HG03025 (cell line): Measurements from ENCODE around the gene SLAMF1.
"Not testable (repeated sequence)": the region's sequence is repeated elsewhere in the genome, so short reads cannot be mapped to it uniquely, and the experiment has no call there.

Experiments used
- ATAC-seq: cut with Tn5 transposase; IDR thresholded peaks from one replicate; pipeline ENCODE4 v1.9.1; 2021; ENCODE audit warnings: mild to moderate bottlenecking, moderate library complexity; ENCODE audit not compliant: unreplicated experiment, low FRiP score

SLAMF1 gene, protein sequence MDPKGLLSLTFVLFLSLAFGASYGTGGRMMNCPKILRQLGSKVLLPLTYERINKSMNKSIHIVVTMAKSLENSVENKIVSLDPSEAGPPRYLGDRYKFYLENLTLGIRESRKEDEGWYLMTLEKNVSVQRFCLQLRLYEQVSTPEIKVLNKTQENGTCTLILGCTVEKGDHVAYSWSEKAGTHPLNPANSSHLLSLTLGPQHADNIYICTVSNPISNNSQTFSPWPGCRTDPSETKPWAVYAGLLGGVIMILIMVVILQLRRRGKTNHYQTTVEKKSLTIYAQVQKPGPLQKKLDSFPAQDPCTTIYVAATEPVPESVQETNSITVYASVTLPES

DNA sequence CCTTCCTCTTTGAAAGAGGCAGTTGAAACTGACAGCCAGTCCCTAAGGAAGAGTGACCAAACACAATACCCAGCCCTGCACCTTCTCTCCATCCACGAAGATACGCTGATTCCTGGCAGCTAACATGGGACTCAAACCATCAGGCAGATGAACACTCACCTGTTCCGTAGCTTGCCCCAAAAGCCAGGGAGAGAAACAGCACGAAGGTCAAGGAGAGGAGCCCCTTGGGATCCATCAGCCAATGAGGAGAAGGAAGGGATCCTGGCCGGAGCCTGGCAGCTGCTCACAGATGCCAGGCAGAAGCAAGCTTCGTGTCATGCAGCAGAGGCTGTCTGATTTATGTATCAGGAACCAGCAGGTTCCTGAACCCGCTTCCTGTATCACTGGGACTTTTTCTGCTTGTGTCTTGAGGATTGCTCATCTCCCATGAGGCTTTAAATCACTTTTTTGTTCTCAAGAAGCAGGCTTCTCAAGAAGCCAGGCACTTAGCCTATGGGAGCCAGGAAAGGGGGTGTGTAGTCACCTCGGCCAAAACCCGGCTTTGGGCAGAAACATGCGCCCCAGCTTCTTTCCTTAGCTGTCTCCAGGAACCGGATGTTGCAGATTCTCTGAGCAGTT lies at the start of gene SLAMF1:
Gene SLAMF1, minus strand, starts transcription at position 334 of the 618 bp plus-strand sequence. Its CDS starts 99 bp downstream, at position 235.
- ATAC-seq: no peak

DNA sequence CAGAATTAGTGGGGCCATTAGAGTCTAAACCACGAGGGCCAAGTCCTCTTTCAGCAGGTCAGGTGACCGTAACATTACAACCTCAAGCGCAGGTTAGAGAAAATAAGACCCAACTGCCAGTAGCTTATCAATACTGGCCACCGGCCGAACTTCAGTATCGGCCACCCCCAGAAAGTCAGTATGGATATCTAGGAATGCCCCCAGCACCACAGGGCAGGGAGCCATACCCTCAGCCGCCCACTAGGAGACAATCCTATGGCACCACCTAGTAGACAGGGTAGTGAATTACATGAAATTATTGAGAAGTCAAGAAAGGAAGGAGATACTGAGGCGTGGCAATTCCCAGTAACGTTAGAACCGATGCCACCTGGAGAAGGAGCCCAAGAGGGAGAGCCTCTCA lies 45.5 kb upstream of the SLAMF1 start:
- not testable (repeated sequence) for ATAC-seq

DNA sequence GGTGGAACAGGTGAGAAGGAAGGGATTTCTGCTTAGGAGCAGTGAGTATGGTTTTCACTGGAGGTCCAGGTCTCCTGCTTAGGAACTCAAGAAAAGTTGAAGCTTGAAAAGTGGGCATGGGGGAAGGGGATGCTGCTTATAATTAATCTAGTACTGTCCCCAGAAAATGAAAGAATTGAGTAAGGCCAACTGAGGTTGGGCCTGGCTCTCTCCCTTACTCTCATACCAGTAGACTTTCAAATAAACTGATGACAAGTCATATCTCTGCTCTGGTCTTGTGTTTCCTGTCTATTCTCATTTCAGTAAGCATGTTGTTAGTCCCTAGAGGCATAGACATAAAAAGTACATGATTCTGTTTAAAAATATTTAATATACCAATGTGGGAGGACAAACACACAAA lies 38.4 kb upstream of the SLAMF1 start:
- ATAC-seq: no peak

DNA sequence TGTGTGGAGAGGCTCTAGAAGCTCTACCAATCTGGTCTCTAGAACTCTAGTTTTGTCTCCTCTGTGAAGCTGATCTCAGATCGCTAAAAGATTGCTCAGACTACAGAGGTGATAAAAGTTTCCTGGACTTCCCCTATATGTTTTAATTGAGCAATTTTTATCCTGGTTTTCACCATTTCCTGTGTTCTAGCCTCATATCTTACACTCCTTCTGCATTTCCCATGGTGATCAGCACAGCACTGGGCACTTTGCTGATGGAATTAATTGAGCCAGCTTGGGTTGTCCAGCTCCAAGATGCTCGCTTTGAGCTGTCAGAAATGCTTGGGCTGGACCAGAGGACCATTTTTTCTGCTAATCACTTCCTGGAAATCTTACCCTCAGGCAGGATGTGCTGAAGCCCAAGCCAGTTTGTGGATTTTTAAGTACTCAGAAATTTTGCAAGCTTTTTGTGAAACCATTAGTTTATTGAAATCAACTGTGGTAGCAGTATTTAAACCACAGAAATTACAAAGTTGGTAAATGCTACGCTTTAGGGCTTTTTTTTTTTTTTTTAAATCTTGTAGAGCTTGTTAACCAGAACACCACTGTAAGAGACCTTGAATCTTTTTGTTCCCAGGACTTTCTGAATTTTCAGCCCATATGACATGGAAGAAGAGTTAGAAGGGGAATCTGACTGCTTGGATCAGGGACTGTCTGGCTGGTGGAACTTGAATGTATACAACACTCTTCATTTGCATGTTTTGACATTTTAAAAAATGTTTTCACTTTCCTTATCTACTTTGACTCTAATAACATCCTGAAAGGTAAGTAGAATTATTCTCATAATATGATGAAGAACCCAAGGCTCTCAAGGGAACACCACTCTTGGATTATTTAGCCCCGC lies 36.4 kb upstream of the SLAMF1 start:
- no peak for ATAC-seq

DNA sequence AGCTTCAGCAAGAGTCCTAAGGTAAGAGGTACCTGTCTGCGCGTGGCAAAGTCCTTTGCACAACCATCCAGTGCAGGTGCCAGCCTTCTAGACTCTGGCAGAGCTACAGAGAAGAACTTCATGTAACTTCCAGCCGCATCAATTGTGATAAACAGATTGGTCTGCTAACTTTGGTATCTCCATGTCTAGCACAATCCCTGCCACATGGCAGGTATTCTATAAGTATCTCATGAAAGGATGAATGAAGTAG lies 35.0 kb upstream of the SLAMF1 start:
- ATAC-seq: no peak

DNA sequence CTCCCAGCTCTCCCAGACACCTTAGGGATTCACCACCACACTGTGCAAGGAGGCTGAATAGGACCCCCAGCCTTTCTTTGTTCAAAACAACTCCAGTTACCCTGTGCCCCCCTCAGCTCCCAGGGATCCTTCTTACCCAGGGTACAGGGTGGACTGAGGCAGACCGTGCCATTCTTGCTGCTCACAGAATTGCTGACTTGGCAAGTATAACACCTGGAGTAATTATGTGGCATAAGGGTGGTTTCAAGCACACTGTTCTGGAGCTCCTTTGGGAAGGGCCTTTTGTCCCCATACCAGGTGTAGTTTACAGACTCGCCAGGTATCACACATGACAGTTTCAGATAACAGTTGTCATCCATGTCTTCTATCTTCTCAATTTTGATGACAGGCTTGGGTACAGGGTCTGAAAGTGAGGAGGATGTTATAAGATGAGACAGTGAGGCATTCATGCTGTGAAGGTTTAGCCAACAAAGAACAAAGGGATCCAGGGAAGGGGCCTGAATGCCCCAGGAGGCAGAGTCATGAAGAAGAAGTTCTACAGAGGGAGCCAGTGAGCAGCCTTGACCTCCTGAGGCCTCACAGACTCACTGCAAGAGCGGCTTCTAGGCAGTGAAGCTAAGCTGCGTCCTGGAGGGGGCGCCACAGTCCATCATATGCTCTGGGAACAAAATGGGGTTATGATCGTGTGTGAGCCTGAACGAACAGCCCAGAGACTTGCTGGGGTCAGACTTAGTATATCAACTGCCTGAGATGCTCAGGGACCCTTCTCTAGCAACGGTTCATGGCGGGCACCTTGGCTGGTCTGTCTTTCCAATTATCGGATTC lies 34.4 kb upstream of the SLAMF1 start:
- no peak for ATAC-seq

DNA sequence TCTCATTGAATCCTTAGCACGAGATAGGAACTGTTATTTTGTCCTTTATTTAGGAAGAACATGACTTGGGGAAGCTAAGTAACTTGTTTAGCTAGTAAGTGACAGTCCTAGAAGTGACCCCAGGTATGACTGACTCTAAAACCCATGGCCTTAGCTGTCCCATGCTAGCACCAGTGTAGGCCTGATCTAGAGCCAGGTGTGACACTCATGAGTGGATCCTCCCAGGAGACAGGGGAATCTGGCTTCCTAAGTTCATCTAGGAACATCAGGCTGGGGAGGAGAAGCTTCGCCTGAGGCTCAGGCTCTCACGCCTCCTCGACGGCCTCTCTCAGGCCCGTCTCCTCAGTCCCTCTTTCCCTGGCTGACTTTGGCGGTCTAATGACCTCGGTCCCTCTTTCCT lies 33.6 kb upstream of the SLAMF1 start:
- no peak for ATAC-seq

DNA sequence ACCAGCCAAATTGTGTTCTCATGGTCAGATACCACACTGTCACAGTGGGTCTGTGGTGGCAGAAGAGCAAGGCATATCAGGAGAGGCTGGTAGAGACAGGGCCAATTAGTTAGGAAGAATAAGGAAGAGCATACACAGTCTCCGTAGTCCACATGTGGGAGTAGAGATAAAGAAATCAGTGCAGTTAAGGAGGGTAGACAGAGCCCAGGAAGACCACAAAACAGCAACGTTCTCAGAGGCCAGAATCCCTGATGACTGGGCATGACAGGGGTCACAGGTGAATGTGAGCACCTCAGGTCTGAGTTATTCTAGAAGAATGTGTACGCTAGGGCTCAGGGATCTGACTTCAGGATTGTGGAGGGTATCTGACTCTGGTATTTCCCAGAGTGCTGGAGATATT lies 33.0 kb upstream of the SLAMF1 start:
- ATAC-seq: no peak

DNA sequence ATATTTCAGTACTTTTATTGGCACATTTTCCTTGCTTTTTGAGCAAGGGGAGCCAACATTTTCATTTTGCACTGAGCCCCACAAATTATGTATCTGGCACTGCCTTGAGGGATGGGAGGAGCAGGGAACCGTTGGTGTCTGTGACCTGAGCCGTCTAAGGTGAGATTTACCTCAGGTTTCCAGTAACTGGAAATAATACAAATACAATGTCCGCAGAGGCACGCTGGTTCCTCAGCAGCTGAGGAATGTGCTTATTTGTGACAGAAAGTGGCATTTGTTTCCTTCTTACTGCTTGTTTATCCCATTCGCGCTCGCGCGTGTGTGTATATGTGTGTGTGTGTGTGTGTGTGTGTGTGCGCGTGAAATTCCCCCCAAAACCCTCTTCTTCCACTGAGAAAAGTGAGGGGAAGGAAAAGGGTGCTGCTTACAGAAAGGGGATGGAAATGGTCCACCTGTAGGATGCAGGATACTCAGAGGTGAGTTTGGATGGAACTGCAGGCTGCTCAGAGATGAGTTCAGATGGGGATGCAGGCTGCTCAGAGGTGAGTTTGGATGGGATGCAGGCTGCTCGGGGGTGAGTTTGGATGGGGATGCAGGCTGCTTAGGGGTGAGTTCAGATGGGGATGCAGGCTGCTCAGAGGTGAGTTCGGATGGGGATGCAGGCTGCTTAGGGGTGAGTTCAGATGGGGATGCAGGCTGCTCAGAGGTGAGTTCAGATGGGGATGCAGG lies 30.2 kb upstream of the SLAMF1 start:
- no peak for ATAC-seq

DNA sequence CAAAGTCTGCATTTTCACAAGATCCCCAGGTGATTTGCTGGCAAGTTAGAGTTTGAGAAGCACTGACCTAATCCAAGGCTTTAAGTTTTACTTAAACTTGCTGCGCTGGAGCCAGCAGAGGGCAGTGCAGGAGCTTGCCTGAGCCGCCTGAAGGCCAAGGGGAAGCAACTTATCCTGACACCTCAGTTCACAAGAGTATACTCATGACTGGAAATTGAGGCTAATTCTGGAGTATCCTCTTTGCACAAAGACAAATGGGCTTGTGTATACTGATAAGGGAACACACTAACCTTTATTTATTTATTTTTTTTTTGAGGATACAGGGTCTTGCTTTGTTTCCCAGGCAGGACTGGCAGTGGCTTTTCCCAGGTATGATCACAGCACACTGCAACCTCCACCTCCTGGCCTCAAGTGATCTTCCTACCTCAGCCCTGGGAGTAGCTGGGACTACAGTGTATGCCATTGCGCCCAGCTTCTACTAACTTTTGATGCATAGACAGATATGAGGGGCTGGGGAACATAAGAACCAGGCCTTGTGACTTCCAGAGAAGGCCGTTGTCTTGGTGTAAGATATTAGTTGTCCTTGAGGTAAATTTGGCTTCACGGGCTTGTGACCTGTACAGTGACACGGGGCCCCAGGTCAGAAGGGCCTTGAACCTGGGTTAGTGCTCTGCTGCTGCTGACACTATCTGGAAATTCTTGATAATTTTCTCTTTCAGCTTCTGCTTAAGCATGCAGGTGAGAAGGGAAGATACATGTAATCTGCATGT lies 29.0 kb upstream of the SLAMF1 start:
- no peak for ATAC-seq

DNA sequence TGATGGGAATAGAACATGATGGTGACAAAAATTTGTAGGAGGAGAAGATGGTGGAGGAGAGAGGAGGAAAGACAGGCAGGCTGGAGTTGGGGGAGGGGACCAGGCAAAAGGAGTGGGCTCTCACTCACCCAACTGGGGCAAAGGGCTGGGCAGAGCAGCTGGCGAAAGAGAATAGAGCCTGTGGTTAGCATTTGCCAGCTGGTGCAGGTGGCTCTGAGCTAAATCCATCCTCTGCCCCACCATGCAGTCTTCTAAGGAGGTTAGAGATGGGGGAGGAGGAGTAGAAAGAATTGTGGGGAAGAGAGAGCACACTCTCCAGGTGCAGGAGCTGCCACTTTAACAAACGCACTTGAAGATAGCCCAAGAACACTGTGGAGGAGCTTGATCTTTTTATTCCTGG lies 27.6 kb upstream of the SLAMF1 start:
- ATAC-seq: no peak

DNA sequence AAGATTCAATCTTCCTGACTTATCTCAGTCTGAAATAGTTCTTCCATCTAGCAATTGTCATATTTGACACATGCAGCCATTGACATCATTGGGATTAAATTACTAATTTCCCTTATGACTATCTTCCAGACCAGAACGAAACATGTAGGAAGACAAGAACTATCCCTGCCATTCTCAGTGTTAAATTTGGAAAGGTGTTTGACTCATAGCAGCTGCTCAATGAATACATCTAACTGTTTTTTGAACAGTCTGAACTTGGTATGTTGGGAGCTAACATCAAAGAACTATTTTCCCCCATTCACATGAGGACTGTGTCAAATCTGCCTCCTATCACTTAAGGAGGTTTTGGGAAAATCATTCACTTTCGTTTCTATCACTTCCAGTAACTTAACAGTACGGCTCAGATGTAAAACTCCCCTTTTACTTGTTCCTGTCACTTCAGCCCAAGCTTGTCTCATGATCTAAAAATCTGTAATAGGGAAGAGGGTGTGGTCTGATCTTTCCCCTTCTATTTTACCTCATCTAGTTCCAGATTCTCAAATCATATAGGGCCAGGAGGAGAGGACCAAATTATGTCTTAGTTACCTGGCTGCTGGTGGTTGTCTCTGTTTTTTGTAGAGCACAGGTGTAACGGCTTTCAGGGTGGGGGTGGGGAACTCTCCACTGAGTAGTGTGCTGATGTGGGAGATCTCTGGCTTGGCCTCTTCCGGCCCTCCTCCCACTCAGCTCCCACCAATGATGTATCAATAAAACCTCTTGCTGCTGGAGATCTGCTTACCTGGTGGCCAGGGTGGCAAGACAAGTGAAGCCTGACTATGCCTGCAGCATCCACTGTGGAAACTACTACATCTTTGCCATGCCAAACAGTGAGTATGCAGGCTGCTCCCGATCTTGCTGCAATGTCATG lies 26.2 kb upstream of the SLAMF1 start:
- ATAC-seq: no peak

DNA sequence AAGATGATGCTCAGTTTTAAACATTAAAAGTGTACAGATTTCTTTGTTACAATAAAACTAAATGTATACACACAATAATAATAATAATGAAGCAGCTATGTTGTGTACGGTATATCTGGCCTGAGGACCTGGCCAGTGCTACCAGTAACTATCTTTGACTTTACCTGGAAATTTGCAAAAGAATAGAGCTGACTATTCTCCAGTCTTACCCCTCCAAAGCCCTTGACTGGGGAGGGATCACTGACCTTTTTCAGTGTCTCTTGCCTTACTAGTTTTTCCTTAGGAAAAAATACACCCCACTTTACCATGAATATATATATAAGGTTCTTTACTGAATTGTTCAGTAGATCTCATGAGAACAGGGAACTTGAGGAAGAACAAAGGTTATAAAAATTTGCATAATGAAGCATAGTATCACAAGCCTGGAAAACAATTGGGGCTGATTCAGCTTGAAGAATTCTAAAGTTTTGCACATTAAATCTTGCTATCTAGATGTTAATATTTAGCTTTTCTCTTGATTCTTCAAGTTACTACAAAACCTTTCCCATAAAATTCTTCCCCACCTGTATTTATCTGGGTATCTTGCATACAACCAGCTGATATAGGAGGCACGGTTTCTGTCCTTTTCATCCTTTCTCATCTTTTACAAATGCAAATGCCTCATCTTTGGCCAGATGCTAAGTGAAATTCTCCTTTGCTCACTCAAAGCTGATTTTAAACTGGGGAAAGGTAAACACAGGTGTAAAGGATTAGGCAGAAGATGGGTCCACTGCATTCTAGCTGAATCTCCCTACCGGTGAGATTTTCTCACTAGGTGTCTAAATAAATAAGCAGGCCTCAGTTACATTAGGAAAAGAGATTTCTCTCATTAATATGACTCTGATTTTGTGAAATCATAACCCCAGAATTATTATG lies 25.0 kb upstream of the SLAMF1 start:
- ATAC-seq: no peak

DNA sequence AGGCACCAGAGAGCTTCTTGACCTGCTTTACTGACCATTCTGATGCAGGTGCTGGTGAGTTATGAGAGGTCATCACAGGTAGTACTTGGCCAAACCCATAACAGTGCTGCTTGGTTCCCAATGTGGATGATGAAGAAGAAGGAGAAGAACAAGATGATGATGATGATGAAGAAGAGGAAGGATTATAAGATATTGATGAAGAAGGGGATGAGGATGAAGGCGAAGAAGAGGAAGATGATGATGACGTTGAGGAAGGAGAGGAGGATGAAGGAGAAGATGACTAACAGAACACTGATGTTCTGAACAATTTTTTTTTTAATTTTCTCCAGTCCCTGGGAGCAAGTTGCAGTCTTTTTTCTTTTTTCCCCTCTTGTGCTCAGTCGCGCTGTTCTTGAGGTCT lies 23.9 kb upstream of the SLAMF1 start:
- no peak for ATAC-seq

DNA sequence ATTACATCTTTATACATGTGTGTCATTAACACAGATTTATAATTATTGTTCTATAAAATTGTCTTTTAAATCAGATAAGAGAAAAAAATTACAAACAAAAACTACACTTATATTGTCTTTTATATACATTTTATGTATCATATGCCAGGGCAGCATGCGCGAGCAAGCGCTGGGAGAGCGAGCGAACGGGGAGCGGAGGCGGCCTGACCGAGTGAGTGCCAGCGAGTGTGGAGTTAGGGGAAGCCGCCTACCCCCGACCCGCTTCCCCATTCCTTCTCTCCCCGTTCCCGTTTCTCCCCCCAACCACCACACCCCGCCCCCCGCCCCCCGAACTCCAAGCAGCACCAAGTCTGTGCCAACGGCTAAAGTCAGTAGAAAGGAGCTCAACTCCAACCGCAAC lies 23.0 kb upstream of the SLAMF1 start:
- no peak for ATAC-seq

DNA sequence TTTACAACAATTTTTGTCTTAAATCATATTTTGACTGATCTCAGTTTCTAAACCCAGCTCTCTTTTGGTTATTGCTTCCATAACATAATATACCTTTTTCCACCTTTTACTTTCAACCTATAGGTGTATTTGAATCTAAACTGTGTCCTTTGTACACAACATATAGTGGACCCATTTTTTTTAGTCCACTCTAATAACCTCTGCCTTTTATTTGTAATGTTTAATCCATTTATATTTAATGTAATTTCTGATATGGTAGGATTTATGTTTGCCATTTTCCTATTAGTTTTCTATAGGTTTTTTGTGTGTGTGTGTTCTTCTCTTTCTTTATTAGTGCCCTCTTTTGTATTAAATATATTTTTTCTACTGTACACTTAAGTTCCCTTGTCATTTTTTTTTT lies 22.4 kb upstream of the SLAMF1 start:
- no peak for ATAC-seq

DNA sequence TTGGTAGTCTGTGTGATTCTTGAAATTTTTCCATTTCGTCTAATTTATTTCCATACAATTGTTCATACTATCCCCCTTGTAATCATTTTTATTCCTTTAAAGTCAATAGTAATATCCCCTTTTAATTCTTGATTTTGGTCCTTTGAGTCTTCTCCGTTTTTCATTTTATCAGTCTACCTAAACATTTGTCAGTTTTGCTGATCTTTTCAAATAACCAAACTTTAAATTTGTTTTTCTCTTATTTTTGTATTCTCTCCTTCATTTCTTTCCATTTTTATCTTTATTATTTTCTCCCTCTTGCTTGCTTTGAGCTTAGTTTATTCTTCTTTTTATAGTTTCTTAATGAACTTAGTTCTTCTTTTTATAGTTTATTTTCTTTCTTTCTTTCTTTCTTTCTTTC lies 21.1 kb upstream of the SLAMF1 start:
- no peak for ATAC-seq
